ENCODE results near the gene MAPRE2.
"Not testable (repeated sequence)": the region's sequence is repeated elsewhere in the genome, so short reads cannot be mapped to it uniquely, and the experiment has no call there.

MAPRE2 gene

DNA sequence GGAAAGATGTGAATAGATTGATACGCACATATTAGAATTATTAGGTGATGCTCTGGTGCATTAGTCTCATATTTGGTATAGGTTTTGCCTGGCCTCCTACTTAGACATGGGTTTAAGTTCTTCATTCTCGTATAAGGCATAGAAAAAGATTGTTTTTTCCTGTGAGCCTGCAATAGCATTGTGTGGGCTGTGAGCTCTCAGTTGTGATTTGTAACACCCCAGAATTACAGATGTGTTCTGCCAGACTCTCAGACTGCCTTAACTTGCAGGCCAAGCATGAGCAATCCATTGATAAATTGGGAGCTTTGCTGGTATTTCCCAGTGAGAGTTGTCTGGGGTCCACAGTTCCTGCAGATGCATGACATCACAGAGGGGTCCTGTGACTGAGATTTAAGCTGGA, 95.7 kb downstream of the MAPRE2 start:
- no peaks in the 10 kb centered on the region for H3K27me3 ChIP-seq (ENCODE audit: insufficient read depth, low read length)
- no peaks in the 10 kb centered on the region for H3K4me1 ChIP-seq (ENCODE audit: control insufficient read depth, insufficient read depth, low read length, unreplicated experiment)
- H3K36me3 ChIP-seq (ENCODE audit: insufficient read depth, low read length), result no peaks in the 10 kb centered on the region
- no peak overlapping the region for H3K27ac ChIP-seq (ENCODE audit: low read depth, low read length)
- no peak overlapping the region for H3K4me3 ChIP-seq (ENCODE audit: low read depth, low read length)
- H3K79me2 ChIP-seq (ENCODE audit: control insufficient read depth, insufficient read depth, low read length, unreplicated experiment), result no peaks in the 10 kb centered on the region
- H2AFZ ChIP-seq (ENCODE audit: low read length, unreplicated experiment), result no peak overlapping the region

- H3K4me1 ChIP-seq (ENCODE audit: control insufficient read depth, insufficient read depth, low read length, unreplicated experiment), result no peaks in the 10 kb centered on the region
- no peaks in the 10 kb centered on the region for H3K27me3 ChIP-seq (ENCODE audit: insufficient read depth, low read length)
- no peak overlapping the region for H3K4me3 ChIP-seq (ENCODE audit: low read depth, low read length)
- no peaks in the 10 kb centered on the region for H3K79me2 ChIP-seq (ENCODE audit: control insufficient read depth, insufficient read depth, low read length, unreplicated experiment)
- no peak overlapping the region for H3K27ac ChIP-seq (ENCODE audit: low read depth, low read length)
- no peak overlapping the region for H2AFZ ChIP-seq (ENCODE audit: low read length, unreplicated experiment)
- H3K36me3 ChIP-seq (ENCODE audit: insufficient read depth, low read length), result no peaks in the 10 kb centered on the region
These were observed 96.4 kb downstream of the MAPRE2 start for GRCh38 chr18:35137632-35138031.

DNA sequence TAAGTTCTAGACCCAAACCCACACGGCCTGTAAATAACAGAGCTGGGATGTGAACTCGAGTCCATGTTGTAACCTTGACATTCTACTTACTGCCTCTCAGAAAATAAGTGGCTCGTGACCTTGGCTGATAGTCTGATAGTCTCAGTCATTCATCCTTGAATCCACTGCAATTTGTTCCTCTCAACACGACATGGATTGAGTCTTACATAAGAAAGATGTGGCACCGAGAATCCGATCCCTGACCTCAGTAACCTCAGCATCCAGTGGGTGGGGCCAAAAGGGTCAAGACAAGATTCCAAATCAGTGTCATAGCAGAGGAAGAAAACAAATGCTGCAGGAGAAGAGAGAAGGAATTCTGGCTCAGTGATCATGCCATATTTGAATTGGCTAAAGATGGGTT, 97.6 kb downstream of the MAPRE2 start:
- H3K27me3 ChIP-seq (ENCODE audit: insufficient read depth, low read length), result no peaks in the 10 kb centered on the region
- no peaks in the 10 kb centered on the region for H3K79me2 ChIP-seq (ENCODE audit: control insufficient read depth, insufficient read depth, low read length, unreplicated experiment)
- no peak overlapping the region for H3K27ac ChIP-seq (ENCODE audit: low read depth, low read length)
- H3K4me3 ChIP-seq (ENCODE audit: low read depth, low read length), result no peak overlapping the region
- H2AFZ ChIP-seq (ENCODE audit: low read length, unreplicated experiment), result no peak overlapping the region
- H3K4me1 ChIP-seq (ENCODE audit: control insufficient read depth, insufficient read depth, low read length, unreplicated experiment), result no peaks in the 10 kb centered on the region
- no peaks in the 10 kb centered on the region for H3K36me3 ChIP-seq (ENCODE audit: insufficient read depth, low read length)

- Histone ChIP-seq H3K27me3 (ENCODE audit: insufficient read depth, low read length) (no peaks in the 10 kb centered on the region), H3K27ac (ENCODE audit: low read depth, low read length) (no peak overlapping the region), H2AFZ (ENCODE audit: low read length, unreplicated experiment) (no peak overlapping the region), H3K36me3 (ENCODE audit: insufficient read depth, low read length) (no peaks in the 10 kb centered on the region), H3K4me1 (ENCODE audit: control insufficient read depth, insufficient read depth, low read length, unreplicated experiment) (no peaks in the 10 kb centered on the region), H3K4me3 (ENCODE audit: low read depth, low read length) (no peak overlapping the region), H3K79me2 (ENCODE audit: control insufficient read depth, insufficient read depth, low read length, unreplicated experiment) (no peaks in the 10 kb centered on the region)
These were observed 98.3 kb downstream of the MAPRE2 start for GRCh38 chr18:35139517-35139916.

- Histone ChIP-seq H3K27me3 (ENCODE audit: insufficient read depth, low read length) (no peaks in the 10 kb centered on the region), H3K27ac (ENCODE audit: low read depth, low read length) (no peak overlapping the region), H2AFZ (ENCODE audit: low read length, unreplicated experiment) (no peak overlapping the region), H3K4me3 (ENCODE audit: low read depth, low read length) (no peak overlapping the region), H3K79me2 (ENCODE audit: control insufficient read depth, insufficient read depth, low read length, unreplicated experiment) (no peaks in the 10 kb centered on the region), H3K36me3 (ENCODE audit: insufficient read depth, low read length) (no peaks in the 10 kb centered on the region), H3K4me1 (ENCODE audit: control insufficient read depth, insufficient read depth, low read length, unreplicated experiment) (no peaks in the 10 kb centered on the region)
These were observed 99.9 kb downstream of the MAPRE2 start for GRCh38 chr18:35141077-35141476.

- no peak overlapping the region for H3K4me3 ChIP-seq (ENCODE audit: low read depth, low read length)
- no peaks in the 10 kb centered on the region for H3K79me2 ChIP-seq (ENCODE audit: control insufficient read depth, insufficient read depth, low read length, unreplicated experiment)
- H3K36me3 ChIP-seq (ENCODE audit: insufficient read depth, low read length), result no peaks in the 10 kb centered on the region
- H3K4me1 ChIP-seq (ENCODE audit: control insufficient read depth, insufficient read depth, low read length, unreplicated experiment), result no peaks in the 10 kb centered on the region
- H3K27me3 ChIP-seq (ENCODE audit: insufficient read depth, low read length), result no peaks in the 10 kb centered on the region
- no peak overlapping the region for H2AFZ ChIP-seq (ENCODE audit: low read length, unreplicated experiment)
- no peak overlapping the region for H3K27ac ChIP-seq (ENCODE audit: low read depth, low read length)
These were observed 100.5 kb downstream of the MAPRE2 start for GRCh38 chr18:35141567-35142274.

DNA sequence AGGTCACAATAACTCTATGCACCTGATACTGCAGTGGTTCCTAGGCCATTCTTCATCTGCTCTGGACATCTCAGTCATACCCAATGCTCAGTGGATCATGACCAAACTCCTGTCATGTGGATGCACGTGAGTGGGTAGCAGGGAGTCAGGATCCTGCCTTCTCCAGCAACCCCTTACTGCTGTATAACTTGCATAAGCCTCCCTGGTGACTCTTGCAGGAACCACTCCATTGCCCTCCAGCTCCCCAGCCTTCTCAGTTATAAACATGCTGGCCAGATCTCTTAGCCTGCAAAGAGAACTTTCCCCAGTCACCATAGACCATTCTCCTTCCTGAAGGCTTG, 101.0 kb downstream of the MAPRE2 start:
- Histone ChIP-seq H3K27me3 (ENCODE audit: insufficient read depth, low read length) (no peaks in the 10 kb centered on the region), H3K4me3 (ENCODE audit: low read depth, low read length) (no peak overlapping the region), H2AFZ (ENCODE audit: low read length, unreplicated experiment) (no peak overlapping the region), H3K27ac (ENCODE audit: low read depth, low read length) (no peak overlapping the region), H3K4me1 (ENCODE audit: control insufficient read depth, insufficient read depth, low read length, unreplicated experiment) (no peaks in the 10 kb centered on the region), H3K36me3 (ENCODE audit: insufficient read depth, low read length) (no peaks in the 10 kb centered on the region), H3K79me2 (ENCODE audit: control insufficient read depth, insufficient read depth, low read length, unreplicated experiment) (no peaks in the 10 kb centered on the region)

- no peaks in the 10 kb centered on the region for H3K79me2 ChIP-seq (ENCODE audit: control insufficient read depth, insufficient read depth, low read length, unreplicated experiment)
- no peak overlapping the region for H2AFZ ChIP-seq (ENCODE audit: low read length, unreplicated experiment)
- H3K4me3 ChIP-seq (ENCODE audit: low read depth, low read length), result no peak overlapping the region
- H3K27ac ChIP-seq (ENCODE audit: low read depth, low read length), result no peak overlapping the region
- no peaks in the 10 kb centered on the region for H3K36me3 ChIP-seq (ENCODE audit: insufficient read depth, low read length)
- H3K4me1 ChIP-seq (ENCODE audit: control insufficient read depth, insufficient read depth, low read length, unreplicated experiment), result no peaks in the 10 kb centered on the region
- no peaks in the 10 kb centered on the region for H3K27me3 ChIP-seq (ENCODE audit: insufficient read depth, low read length)
These were observed 102.7 kb downstream of the MAPRE2 start for GRCh38 chr18:35143622-35144596.

- H3K4me1 ChIP-seq (ENCODE audit: control insufficient read depth, insufficient read depth, low read length, unreplicated experiment), result no peaks in the 10 kb centered on the region
- no peak overlapping the region for H3K27ac ChIP-seq (ENCODE audit: low read depth, low read length)
- no peak overlapping the region for H2AFZ ChIP-seq (ENCODE audit: low read length, unreplicated experiment)
These were observed 103.5 kb downstream of the MAPRE2 start for GRCh38 chr18:35144698-35145097.

DNA sequence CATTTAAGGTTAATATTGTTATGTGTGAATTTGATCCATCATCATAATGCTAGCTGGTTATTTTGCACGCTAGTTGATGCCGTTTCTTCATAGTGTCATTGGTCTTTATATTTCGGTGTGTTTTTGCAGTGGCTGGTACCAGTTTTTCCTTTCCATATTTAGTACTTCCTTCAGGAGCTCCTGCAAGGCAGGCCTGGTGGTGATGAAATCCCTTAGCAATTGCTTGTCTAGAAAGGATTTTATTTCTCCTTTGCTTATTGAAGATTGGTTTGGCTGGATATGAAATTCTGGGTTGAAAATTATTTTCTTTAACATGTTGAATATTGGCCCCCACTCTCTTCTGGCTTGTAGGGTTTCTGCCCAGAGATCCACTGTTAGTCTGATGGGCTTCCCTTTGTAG, 109.0 kb downstream of the MAPRE2 start:
- not testable (repeated sequence) for H3K27me3 ChIP-seq (ENCODE audit: insufficient read depth, low read length); H3K4me3 ChIP-seq (ENCODE audit: low read depth, low read length); H3K36me3 ChIP-seq (ENCODE audit: insufficient read depth, low read length); H3K4me1 ChIP-seq (ENCODE audit: control insufficient read depth, insufficient read depth, low read length, unreplicated experiment); H3K27ac ChIP-seq (ENCODE audit: low read depth, low read length); H3K79me2 ChIP-seq (ENCODE audit: control insufficient read depth, insufficient read depth, low read length, unreplicated experiment); H2AFZ ChIP-seq (ENCODE audit: low read length, unreplicated experiment)

More at GRCh38 chr18:35144698-35145097, 103.5 kb downstream of the MAPRE2 start:
- no peaks in the 10 kb centered on the region for H3K36me3 ChIP-seq (ENCODE audit: insufficient read depth, low read length)
- H3K4me3 ChIP-seq (ENCODE audit: low read depth, low read length), result no peak overlapping the region
- H3K79me2 ChIP-seq (ENCODE audit: control insufficient read depth, insufficient read depth, low read length, unreplicated experiment), result no peaks in the 10 kb centered on the region
- H3K27me3 ChIP-seq (ENCODE audit: insufficient read depth, low read length), result no peaks in the 10 kb centered on the region
